GM21381 (cell line): ENCODE data around the gene CLOCK.

Experiments
- ATAC-seq: cut with Tn5 transposase; IDR thresholded peaks from one replicate; pipeline ENCODE4 v1.9.1; 2021; ENCODE audit warnings: mild to moderate bottlenecking, moderate library complexity; ENCODE audit not compliant: unreplicated experiment

The CLOCK gene

DNA sequence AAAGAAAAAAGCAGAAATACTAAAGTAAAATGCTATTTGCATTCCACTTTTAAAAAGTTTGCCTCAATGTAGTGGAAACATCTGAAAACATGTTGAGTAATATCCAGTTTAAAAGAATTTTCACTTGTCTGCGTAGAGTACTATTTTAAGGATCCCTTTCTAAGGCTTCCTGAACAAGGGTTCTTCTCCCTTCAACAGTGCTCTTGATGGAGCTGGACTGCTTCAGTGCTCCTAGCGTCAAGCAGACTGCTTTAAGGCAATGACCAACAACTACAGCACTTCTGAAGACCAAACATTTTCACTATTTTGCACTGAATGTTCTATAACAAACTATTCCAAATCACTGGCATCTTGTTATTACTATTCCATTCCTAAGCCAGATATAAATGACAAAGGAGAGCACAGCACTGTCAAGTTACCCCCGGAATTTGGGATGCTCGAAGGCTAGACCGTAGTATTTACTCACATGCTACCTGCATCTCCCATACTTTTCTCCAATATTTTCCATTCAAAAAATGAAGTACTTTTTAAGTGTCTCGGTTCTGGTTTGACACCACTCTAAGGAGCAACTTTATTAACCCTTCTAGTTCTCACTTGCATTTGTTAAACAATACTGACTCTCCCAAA lies 114.9 kb downstream of the CLOCK start:
- ATAC-seq = no peak

DNA sequence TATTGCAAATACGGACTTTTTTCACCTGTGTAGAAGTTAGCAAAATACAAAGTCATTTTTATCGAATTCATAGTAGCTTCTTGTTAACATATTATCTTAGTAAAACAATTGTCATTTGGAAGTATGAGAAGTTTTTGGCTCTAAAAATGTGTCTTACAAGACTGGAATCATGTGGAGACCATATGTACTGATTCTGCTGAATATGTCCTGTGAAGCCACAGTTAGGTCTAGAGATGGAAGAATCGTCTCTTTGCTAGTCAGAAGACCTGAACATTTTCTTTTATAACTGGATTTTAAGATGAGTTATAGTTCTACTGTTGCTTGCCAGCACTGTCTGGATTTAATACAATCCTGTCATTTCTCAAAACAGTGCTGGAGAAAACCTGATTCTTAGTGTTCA lies 121.9 kb downstream of the CLOCK start:
- no peak for ATAC-seq

GRCh38 chr4:55416176-55416575 lies 130.5 kb downstream of the CLOCK start:
- no peak for ATAC-seq

DNA sequence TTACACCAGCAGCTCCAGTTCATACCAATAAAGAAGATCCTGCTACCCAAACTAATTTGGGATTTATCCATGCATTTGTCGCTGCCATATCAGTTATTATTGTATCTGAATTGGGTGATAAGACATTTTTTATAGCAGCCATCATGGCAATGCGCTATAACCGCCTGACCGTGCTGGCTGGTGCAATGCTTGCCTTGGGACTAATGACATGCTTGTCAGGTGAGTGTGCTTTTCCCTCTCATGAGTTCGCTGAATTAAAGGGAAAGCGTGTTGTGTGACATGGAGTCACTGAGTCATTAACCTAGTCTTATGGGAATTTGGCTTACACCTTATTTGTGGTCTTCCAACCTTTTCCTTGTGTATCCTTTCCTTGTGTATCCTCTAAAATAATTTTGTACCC lies 135.1 kb downstream of the CLOCK start:
- ATAC-seq = no peak

GRCh38 chr4:55410431-55410830 lies 136.3 kb downstream of the CLOCK start:
- no peak for ATAC-seq

DNA sequence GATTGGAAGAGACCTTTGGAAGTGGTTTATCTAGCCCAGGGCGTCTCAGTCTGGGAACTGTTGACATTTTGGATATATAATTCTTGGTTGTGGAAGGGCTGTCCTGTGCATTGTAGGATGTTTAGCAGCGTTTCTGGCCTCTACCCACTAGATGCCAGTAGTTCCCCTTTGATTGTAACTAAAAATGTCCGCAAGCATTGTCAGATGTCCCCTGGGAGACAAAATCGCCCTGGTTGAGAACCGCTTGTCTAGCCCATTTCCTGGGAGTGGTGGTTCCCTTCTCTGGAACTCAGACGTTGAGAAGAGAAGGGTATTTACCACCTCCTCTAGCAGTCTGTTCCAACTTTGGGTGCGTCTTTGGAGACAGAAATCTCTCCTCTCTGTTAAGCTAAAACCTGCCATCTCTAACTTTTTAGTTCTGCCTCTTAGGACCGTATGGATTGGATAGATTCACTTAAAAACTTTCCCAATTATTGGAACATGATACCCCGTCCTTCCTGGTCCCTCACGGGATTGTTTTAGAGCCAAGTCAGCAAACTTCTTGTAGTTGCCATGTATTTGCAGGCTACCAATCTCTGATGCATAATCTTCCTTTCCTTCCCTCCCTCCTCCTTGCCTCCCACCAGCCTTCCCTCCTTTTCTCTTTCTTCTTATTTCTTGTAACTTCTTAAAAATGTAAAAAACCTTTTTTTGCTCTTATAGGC lies 137.1 kb downstream of the CLOCK start:
- ATAC-seq = no peak

DNA sequence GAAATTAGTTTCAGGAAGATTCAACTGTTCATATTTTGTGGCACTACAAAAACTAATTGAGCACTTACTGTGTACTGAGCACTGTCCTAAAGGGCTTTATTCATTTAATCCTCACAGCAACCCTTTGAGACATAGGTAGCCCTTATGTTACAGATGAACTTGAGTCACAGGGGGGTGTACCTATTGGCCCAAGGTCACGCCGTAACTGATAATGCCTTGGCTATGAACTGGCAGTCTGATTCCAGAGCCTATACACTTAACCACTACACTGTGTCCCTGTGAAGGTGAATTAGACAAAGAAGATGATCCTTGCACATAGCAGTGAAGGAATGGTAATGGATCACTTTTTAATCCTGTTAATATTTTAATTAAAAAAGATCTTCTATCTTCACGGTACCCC lies 138.9 kb downstream of the CLOCK start:
- no peak for ATAC-seq

GRCh38 chr4:55407119-55407518 lies 139.6 kb downstream of the CLOCK start:
- no peak for ATAC-seq

- no peak for ATAC-seq
These were observed 140.2 kb downstream of the CLOCK start for GRCh38 chr4:55406545-55406944.

- no peak for ATAC-seq
These were observed 141.6 kb downstream of the CLOCK start for GRCh38 chr4:55405073-55405472.

GRCh38 chr4:55399581-55399980 lies 147.1 kb downstream of the CLOCK start:
- no peak for ATAC-seq

- no peak for ATAC-seq
These were observed 147.7 kb downstream of the CLOCK start for GRCh38 chr4:55398966-55399365.

DNA sequence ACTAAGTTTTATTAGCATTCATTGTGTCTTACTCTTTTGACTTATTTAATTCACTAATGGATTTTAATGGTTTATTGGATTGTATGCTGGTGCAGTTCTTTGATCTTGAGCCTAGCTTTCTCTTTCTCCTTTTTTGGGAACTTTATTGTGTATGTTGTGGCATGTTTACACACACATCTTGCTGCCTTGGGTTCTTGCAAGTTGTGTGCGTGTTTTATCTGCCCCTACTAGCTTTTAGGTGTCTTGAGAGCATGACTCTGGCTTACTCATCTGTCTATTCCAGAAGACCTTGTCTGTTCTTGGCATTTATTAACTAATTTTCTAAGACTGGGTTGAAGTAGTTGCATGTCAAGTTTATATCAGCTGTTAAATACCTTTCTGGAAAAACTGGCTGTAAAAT lies 148.2 kb downstream of the CLOCK start:
- ATAC-seq = no peak

DNA sequence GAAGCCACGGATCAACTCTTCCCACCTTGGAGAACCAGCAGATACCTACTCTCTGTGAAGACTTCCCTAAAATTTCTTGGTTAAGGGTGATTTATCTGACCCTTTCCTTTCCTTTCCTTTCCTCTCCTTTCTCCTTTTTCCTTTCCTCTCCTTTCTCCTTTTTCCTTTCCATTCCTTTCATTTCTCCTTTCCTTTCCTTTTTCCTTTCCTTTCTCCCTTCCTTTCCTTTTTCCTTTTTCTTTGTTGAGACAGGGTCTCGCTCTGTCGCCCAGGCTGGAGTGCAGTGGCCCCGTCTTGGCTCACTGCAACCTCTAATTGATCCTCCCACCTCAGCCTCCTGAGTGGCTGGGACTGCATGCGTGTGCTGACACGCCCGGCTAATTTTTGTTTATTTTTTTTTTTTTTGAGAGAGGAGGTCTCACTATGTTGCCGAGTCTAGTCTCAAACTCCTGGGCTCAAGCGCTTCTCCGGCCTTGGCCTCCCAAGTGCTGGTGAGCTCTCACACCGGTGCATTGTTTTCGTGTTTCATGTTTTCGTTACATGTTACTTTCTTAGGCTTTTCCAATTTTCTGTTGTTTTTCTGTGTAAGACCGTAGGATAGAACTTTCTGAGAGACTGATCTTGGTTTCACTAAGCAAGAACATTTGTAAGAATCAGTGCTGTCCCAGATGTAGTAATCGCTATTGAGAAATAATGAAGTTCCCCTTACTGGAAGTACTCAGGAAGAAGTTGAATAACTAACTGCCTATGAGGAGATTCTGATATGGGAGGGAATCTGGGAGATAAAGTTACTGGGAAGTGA lies 149.0 kb downstream of the CLOCK start:
- no peak for ATAC-seq

- no peak for ATAC-seq
These were observed 149.6 kb downstream of the CLOCK start for GRCh38 chr4:55397126-55397436.

- ATAC-seq = peak; percentile 25
These were observed 150.2 kb downstream of the CLOCK start for GRCh38 chr4:55396308-55397125.

DNA sequence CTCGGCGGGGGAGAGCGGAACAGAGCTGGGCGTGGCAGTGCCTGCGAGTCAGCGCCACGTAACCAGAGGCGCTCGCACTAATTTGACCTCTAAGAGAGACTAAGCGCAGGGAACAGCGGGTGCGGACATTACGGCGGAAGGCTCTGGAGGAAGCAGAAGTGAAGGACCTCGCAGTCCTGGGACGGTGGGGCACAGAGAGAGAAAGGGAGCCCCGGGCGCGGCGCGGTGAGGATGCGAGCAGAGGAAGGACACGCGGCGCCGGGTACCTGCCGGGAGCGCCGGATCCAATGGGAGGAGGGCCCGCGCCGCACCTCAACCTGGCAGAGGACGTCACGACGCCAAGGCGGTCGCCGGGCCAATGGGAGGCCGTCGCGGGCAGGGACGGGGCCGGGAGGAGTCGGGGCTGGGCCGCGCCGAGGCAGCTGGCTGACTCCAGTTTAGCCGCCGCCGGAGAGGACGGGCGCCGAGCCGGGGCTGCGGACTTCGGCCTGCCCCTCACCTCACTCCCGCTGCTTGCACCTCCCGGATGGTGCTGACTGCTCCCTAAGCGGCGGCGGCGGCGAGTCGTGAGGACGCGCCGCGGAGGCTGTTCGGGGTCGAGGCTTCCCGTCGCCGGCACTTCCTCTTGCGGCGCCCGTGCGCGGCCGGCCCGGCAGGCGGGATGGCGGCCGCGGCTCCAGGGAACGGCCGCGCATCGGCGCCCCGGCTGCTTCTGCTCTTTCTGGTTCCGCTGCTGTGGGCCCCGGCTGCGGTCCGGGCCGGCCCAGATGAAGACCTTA lies 151.0 kb downstream of the CLOCK start, which contains the start of gene TMEM165:
Gene TMEM165, plus strand, starts transcription at position 429 of the 779 bp plus-strand sequence. Its CDS starts 233 bp downstream, at position 662.
- ATAC-seq = peak; percentile 94

- ATAC-seq = no peak
These were observed 151.5 kb downstream of the CLOCK start for GRCh38 chr4:55395218-55395528.

DNA sequence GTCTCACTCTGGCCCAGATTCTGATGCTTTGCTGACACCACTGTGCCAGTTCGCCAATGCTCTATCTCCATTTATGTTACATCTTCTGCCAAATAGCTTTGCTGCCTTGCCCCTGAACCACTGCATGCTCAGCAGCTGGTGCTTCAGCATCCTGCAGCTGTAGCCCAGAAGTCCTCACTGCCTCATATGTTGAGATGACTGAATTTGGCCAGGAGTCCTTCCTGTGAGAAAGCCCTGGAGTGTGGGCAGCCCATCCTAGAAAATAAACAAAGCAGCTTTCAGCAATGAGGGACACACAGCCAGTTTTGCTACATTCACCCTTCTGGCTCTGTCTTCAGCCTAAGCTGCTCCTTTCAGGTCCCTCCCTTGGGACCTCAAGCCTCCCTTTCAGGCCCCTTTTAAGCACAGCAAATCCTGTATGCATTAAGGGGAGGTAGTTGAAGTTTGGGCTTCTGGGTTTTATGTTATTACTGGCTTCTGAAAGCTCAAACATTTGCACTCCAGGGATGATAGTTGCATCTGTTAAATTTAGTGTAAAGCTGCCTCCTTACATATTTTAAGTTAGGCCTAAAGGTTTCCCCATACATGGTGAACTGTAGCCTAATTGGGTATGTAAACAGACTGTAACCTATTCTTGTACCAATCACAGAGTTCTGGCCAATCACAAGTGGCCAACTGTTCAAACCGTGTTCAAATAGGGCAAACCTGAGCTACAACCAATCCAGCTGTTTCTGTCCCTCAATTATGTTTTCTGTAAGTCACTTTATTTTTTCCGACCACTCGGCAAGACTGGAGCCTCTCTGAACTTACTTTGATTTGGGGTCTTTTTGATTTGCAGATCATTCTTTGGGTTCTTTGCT lies 153.0 kb downstream of the CLOCK start:
- no peak for ATAC-seq

- ATAC-seq = no peak
These were observed 159.9 kb downstream of the CLOCK start for GRCh38 chr4:55386840-55387239.
